Left renal cortex interstitium (tissue), 4 donors: Measurements from ENCODE around the gene BPIFB6. TPM values are rescaled to one million over a fixed set of nuclear protein-coding genes. Genes with fewer than 3 reads are reported as not detected.

Source experiments
- DNase-seq, 4 donors: peaks; one replicate each; pipeline ENCODE4 v3.0.0-alpha.2; 2013; ENCODE audit warnings: low read depth in 4 of 4, low spot score in 2 of 4, missing footprints in 1 of 4
- polyA plus RNA-seq, 4 donors: library from polyadenylated mRNA; unstranded; fragments of 120-200 nt; gene quantifications; one replicate each; pipeline ENCODE4 v1.2.1, GENCODE V29; 2013; ENCODE audit not compliant: insufficient read length in 4 of 4

BPIFB6 gene
- polyA plus RNA-seq = not detected

- DNase-seq = no peak
Observed at GRCh38 chr20:33031531-33031930, at the start of gene BPIFB6. Gene BPIFB6 (plus strand): TSS chr20:33031648. CDS start chr20:33031648, 0 bp downstream.

GRCh38 chr20:32982617-32983458 is 48.6 kb upstream of the BPIFB6 start:
- peak in 2 of 4 donors; percentile 11 to 15 for DNase-seq

GRCh38 chr20:32983459-32984112 is 47.9 kb upstream of the BPIFB6 start:
- no peak for DNase-seq

- DNase-seq = no peak
Observed at GRCh38 chr20:32984196-32984595, 47.3 kb upstream of the BPIFB6 start.

- no peak for DNase-seq
Observed at GRCh38 chr20:32984631-32985354, 46.7 kb upstream of the BPIFB6 start.

- DNase-seq = no peak
Observed at GRCh38 chr20:32985596-32985995, 45.9 kb upstream of the BPIFB6 start.

GRCh38 chr20:32986331-32986966 is 45.0 kb upstream of the BPIFB6 start:
- DNase-seq = no peak

GRCh38 chr20:32987044-32987825 is 44.2 kb upstream of the BPIFB6 start:
- no peak for DNase-seq

- DNase-seq = no peak
Observed at GRCh38 chr20:32988008-32988407, 43.4 kb upstream of the BPIFB6 start.

GRCh38 chr20:32989507-32990283 is 41.8 kb upstream of the BPIFB6 start:
- no peak for DNase-seq

GRCh38 chr20:32990426-32990825 is 41.0 kb upstream of the BPIFB6 start:
- DNase-seq = no peak

GRCh38 chr20:32991383-32991782 is 40.1 kb upstream of the BPIFB6 start:
- no peak for DNase-seq

- DNase-seq = no peak
Observed at GRCh38 chr20:32991792-32992641, 39.4 kb upstream of the BPIFB6 start.

- no peak for DNase-seq
Observed at GRCh38 chr20:32993496-32994050, 37.9 kb upstream of the BPIFB6 start.

GRCh38 chr20:32995802-32996201 is 35.6 kb upstream of the BPIFB6 start:
- no peak for DNase-seq

- no peak for DNase-seq
Observed at GRCh38 chr20:32997431-32997830, 34.0 kb upstream of the BPIFB6 start.

- no peak for DNase-seq
Observed at GRCh38 chr20:32999603-33000250, 31.7 kb upstream of the BPIFB6 start.
